ENCODE results near the gene SCLT1.

GRCh38 chr4:128879971-128880370, 213.4 kb downstream of the SCLT1 start:
- TF ChIP-seq SP2 (CRISPR knock-in tag; IDR thresholded peaks at IDR 0.05), result no peak
- TF ChIP-seq ATF6 (CRISPR knock-in tag; conservative IDR thresholded peaks at IDR 0.05), result no peak
- no peak for TF ChIP-seq AKAP8 (CRISPR knock-in tag; IDR thresholded peaks at IDR 0.05)
- no peak for TF ChIP-seq ADNP (CRISPR knock-in tag; IDR thresholded peaks at IDR 0.05)
- no peak for TF ChIP-seq NFE2L1 (CRISPR knock-in tag; IDR thresholded peaks at IDR 0.05; ENCODE audit: borderline replicate concordance)
- no peak for TF ChIP-seq CTCF (CRISPR knock-in tag; IDR thresholded peaks at IDR 0.05)
- TF ChIP-seq ZBTB40 (IDR thresholded peaks at IDR 0.05), result no peak
- TF ChIP-seq ZBTB40 (CRISPR knock-in tag; IDR thresholded peaks at IDR 0.05), result no peak
- no peak for TF ChIP-seq SMARCC2 (IDR thresholded peaks at IDR 0.05)
- TF ChIP-seq ZBTB46 (CRISPR knock-in tag; IDR thresholded peaks at IDR 0.05; ENCODE audit: borderline replicate concordance), result no peak
- TF ChIP-seq NCOA2 (CRISPR knock-in tag; IDR thresholded peaks at IDR 0.05), result no peak
- TF ChIP-seq ZKSCAN8 (CRISPR knock-in tag; IDR thresholded peaks at IDR 0.05; ENCODE audit: borderline replicate concordance), result no peak

Data from HepG2 (cell line).